VCaP (cell line): ENCODE measurements around the gene AIMP2.

Experiments
- H3K27ac ChIP-seq: fragments of 450-650 bp; 2 replicates; pipeline ENCODE4 v1.5.1; 2017
- CTCF ChIP-seq: fragments of 450-650 bp; conservative IDR thresholded peaks from 2 replicates; pipeline ENCODE4 v1.5.1; 2017; ENCODE audit warnings: mild to moderate bottlenecking, moderate library complexity

Gene AIMP2

GRCh38 chr7:6032641-6033040 lies 23.6 kb downstream of the AIMP2 start:
- H3K27ac ChIP-seq, result peak overlapping the region; percentile 84; the same call in 1 of the 2 replicates
- no peak for TF ChIP-seq CTCF

- no peak for TF ChIP-seq CTCF
- no peak overlapping the region for H3K27ac ChIP-seq
Observed at GRCh38 chr7:6035165-6035564, 26.1 kb downstream of the AIMP2 start.

- no peak for TF ChIP-seq CTCF
- no peak overlapping the region for H3K27ac ChIP-seq
Observed at GRCh38 chr7:6035686-6036085, 26.6 kb downstream of the AIMP2 start.

- TF ChIP-seq CTCF, result no peak
- peak overlapping the region; percentile 62; the same call in 1 of the 2 replicates for H3K27ac ChIP-seq
Observed at GRCh38 chr7:6049780-6050179, 40.7 kb downstream of the AIMP2 start.

GRCh38 chr7:6051185-6051584 lies 42.1 kb downstream of the AIMP2 start:
- H3K27ac ChIP-seq, result peak overlapping the region; percentile 62

GRCh38 chr7:6056616-6057015 lies 47.5 kb downstream of the AIMP2 start:
- TF ChIP-seq CTCF, result no peak
- H3K27ac ChIP-seq, result peak overlapping the region; percentile 96

- no peak for TF ChIP-seq CTCF
- H3K27ac ChIP-seq, result peak overlapping the region; percentile 96
Observed at GRCh38 chr7:6057316-6058129, 48.5 kb downstream of the AIMP2 start.

- H3K27ac ChIP-seq, result peak overlapping the region; percentile 96
Observed at GRCh38 chr7:6059941-6060340, 50.9 kb downstream of the AIMP2 start.
